ENCODE results near the gene CCL1.

Gene CCL1

GRCh38 chr17:34383216-34383615, 20.2 kb upstream of the CCL1 start:
- DNase-seq (ENCODE audit: low spot score) = no peak

GRCh38 chr17:34382621-34383124, 19.6 kb upstream of the CCL1 start:
- DNase-seq (ENCODE audit: low spot score) = no peak

GRCh38 chr17:34379868-34380267, 16.8 kb upstream of the CCL1 start:
- DNase-seq (ENCODE audit: low spot score) = no peak

- DNase-seq (ENCODE audit: low spot score) = no peak
Measured at GRCh38 chr17:34378664-34379101, 15.7 kb upstream of the CCL1 start.

- DNase-seq (ENCODE audit: low spot score) = no peak
Measured at GRCh38 chr17:34377078-34377823, 14.2 kb upstream of the CCL1 start.

- DNase-seq (ENCODE audit: low spot score) = no peak
Measured at GRCh38 chr17:34375426-34375997, 12.5 kb upstream of the CCL1 start.

GRCh38 chr17:34374457-34374856, 11.4 kb upstream of the CCL1 start:
- no peak for DNase-seq (ENCODE audit: low spot score)

- no peak for DNase-seq (ENCODE audit: low spot score)
Measured at GRCh38 chr17:34371405-34372100, 8.5 kb upstream of the CCL1 start.

GRCh38 chr17:34370997-34371395, 8.0 kb upstream of the CCL1 start:
- DNase-seq (ENCODE audit: low spot score) = no peak

GRCh38 chr17:34370376-34370996, 7.5 kb upstream of the CCL1 start:
- no peak for DNase-seq (ENCODE audit: low spot score)

GRCh38 chr17:34369571-34369970, 6.5 kb upstream of the CCL1 start:
- no peak for DNase-seq (ENCODE audit: low spot score)

- no peak for DNase-seq (ENCODE audit: low spot score)
Measured at GRCh38 chr17:34368946-34369500, 6.0 kb upstream of the CCL1 start.

- no peak for DNase-seq (ENCODE audit: low spot score)
Measured at GRCh38 chr17:34368196-34368945, 5.3 kb upstream of the CCL1 start.

- no peak for DNase-seq (ENCODE audit: low spot score)
Measured at GRCh38 chr17:34367486-34368195, 4.6 kb upstream of the CCL1 start.

GRCh38 chr17:34366529-34367107, 3.6 kb upstream of the CCL1 start:
- no peak for DNase-seq (ENCODE audit: low spot score)

GRCh38 chr17:34366010-34366409, 3.0 kb upstream of the CCL1 start:
- DNase-seq (ENCODE audit: low spot score) = no peak

- no peak for DNase-seq (ENCODE audit: low spot score)
Measured at GRCh38 chr17:34365340-34365739, 2.3 kb upstream of the CCL1 start.

- no peak for DNase-seq (ENCODE audit: low spot score)
Measured at GRCh38 chr17:34364751-34365150, 1.7 kb upstream of the CCL1 start.

- DNase-seq (ENCODE audit: low spot score) = peak; percentile 92
Measured at GRCh38 chr17:34361478-34362061, 1.5 kb downstream of the CCL1 start.

GRCh38 chr17:34360601-34361270, 2.3 kb downstream of the CCL1 start:
- DNase-seq (ENCODE audit: low spot score) = no peak

Measured in GM03348 (cell line).